Measurements from ENCODE around the gene EIF4B. TPM values are rescaled to one million over a fixed set of nuclear protein-coding genes. Genes with fewer than 3 reads are reported as not detected.

The EIF4B gene
- total RNA-seq, 1 experiment from 2014 or later, result 393 TPM

DNA sequence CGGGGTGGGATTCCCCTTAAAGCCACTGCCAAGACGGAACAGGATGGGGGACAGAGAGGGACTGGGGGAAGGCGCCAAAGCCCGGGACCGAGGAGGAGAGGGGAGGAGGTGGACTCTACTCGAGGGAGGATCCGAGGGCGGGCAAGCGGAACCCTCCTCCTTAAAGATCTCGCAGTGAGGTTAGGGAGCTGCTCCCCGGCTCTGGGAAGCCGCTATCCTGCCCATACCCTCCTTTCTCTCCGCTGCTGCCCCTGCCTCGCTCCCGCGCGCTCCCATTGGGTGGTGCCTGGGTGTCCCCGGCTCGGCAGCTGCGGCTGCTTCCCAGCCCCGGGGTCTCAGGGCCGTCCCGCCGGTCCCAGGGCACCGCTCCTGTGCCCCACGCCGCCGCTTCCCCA, 40.9 kb upstream of the EIF4B start:
- no peaks in the 10 kb centered on the region for H3K9me3 ChIP-seq (ENCODE audit: low read depth, low read length, poor library complexity, severe bottlenecking)
- ChIA-PET POLR2A (ENCODE audit: low non-redundant PET) (no interaction called here), CTCF (interaction anchor here (0.5 kb wide), 1 partner anchor 479 kb away, joined by 5 read pairs; no protein-coding TSS in a partner anchor)
- peaks cover 7% of the 10 kb centered on the region for H3K4me1 ChIP-seq (ENCODE audit: insufficient read depth, low read length, poor library complexity, severe bottlenecking)
- H3K27ac ChIP-seq (ENCODE audit: low read depth, low read length, poor library complexity, severe bottlenecking), result no peak overlapping the region
- TF ChIP-seq EZH2 (IDR thresholded peaks at IDR 0.05; ENCODE audit: borderline replicate concordance, low read depth, low read length, poor library complexity, severe bottlenecking), result no peak
- TF ChIP-seq, protein P1, sequence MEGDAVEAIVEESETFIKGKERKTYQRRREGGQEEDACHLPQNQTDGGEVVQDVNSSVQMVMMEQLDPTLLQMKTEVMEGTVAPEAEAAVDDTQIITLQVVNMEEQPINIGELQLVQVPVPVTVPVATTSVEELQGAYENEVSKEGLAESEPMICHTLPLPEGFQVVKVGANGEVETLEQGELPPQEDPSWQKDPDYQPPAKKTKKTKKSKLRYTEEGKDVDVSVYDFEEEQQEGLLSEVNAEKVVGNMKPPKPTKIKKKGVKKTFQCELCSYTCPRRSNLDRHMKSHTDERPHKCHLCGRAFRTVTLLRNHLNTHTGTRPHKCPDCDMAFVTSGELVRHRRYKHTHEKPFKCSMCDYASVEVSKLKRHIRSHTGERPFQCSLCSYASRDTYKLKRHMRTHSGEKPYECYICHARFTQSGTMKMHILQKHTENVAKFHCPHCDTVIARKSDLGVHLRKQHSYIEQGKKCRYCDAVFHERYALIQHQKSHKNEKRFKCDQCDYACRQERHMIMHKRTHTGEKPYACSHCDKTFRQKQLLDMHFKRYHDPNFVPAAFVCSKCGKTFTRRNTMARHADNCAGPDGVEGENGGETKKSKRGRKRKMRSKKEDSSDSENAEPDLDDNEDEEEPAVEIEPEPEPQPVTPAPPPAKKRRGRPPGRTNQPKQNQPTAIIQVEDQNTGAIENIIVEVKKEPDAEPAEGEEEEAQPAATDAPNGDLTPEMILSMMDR (conservative IDR thresholded peaks at IDR 0.05; ENCODE audit: low read depth, low read length), result no peak
- no peak overlapping the region for H3K4me3 ChIP-seq (ENCODE audit: low read depth, low read length, poor library complexity, severe bottlenecking)
- no peaks in the 10 kb centered on the region for H3K27me3 ChIP-seq (replicated peaks; ENCODE audit: insufficient read depth, low read depth, low read length, poor library complexity)
- no peaks in the 10 kb centered on the region for H3K36me3 ChIP-seq (ENCODE audit: insufficient read depth, low read length, poor library complexity, severe bottlenecking)
- DNase-seq (ENCODE audit: low spot score), result no peak
- BruUV-seq (replicated peaks), result no TSS peak
- intact Hi-C loops (cut with micrococcal nuclease; ENCODE audit: unreplicated experiment), result no loop called here

DNA sequence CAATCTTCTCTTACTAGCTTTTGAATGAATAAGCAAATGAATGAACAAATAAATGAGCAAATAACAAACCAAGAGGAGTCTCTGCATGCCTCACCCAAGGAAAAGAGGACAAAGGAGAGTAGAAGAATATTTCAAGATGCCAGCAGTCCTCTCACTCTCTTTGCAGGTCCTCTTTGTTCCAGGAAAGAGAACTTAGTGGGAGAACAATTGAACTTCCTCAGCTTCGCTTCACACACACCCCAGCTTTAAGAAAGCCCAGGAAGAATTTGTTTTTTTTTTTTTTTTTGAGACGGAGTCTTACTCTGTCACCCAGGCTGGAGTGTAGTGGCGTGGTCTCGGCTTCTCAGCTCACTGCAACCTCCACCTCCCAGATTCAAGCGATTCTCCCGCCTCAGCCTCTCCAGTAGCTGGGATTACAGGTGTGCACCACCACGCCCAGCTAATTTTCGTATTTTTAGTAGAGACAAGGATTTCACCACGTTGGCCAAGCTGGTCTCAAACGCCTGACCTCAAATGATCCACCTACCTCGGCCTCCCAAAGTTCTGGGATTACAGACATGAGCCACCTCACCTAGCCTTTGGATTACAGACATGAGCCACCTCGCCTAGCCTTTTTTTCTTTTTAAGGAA, 37.0 kb upstream of the EIF4B start:
- no peak overlapping the region for H3K27ac ChIP-seq (ENCODE audit: low read depth, low read length, poor library complexity, severe bottlenecking)
- POLR2A ChIA-PET (ENCODE audit: low non-redundant PET), result no interaction called here

DNA sequence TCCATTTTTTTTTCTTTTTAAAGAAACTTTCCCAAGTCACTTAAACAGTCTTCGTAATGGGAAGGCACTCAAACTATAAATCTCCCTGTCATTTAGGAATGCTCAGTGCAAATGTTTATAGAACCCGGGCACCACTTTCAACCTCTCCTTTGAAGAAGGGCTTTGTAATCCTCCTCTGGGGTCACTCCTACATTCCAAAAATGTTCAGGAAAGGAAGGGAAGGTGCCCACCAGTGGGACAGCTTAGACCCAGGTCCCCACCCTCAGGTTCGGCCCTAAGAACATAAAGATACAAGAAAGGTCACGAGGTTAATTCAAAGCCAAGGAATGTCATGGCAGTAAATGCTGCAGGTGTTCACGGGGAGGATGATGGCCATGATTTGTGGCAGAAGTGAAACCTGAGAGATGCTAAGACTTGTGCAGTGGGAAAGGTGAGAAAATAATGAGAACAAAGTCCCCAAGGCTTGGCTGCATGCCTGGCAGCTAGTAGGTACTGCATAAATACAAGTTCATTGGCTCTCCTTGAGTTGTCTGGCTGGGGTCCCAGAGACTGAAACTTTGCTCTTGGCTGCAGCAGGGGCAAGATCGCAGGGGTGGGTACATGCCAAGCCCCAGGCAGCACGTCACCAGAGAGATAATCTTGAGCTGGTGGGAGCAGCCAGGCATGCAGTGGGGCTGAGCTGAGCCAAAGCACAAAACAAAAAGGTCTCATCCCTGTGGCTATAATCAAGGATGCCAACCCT, 36.3 kb upstream of the EIF4B start:
- H3K27me3 ChIP-seq (replicated peaks; ENCODE audit: insufficient read depth, low read depth, low read length, poor library complexity), result no peaks in the 10 kb centered on the region
- H3K27ac ChIP-seq (ENCODE audit: low read depth, low read length, poor library complexity, severe bottlenecking), result no peak overlapping the region
- BruUV-seq (replicated peaks), result no TSS peak
- no peaks in the 10 kb centered on the region for H3K9me3 ChIP-seq (ENCODE audit: low read depth, low read length, poor library complexity, severe bottlenecking)
- peaks cover 17% of the 10 kb centered on the region for H3K4me1 ChIP-seq (ENCODE audit: insufficient read depth, low read length, poor library complexity, severe bottlenecking)
- ChIA-PET POLR2A (ENCODE audit: low non-redundant PET) (interaction anchor here (0.7 to 0.9 kb wide), 2 partner anchors 49 to 89 kb away, joined by 3 to 14 read pairs; no protein-coding TSS in a partner anchor), CTCF (interaction anchor here (0.7 to 1.4 kb wide), 2 partner anchors 11 to 84 kb away, joined by 3 to 7 read pairs; no protein-coding TSS in a partner anchor)
- DNase-seq (ENCODE audit: low spot score), result no peak
- no peak overlapping the region for H3K4me3 ChIP-seq (ENCODE audit: low read depth, low read length, poor library complexity, severe bottlenecking)
- TF ChIP-seq EZH2 (IDR thresholded peaks at IDR 0.05; ENCODE audit: borderline replicate concordance, low read depth, low read length, poor library complexity, severe bottlenecking), result no peak
- TF ChIP-seq, protein P1 (conservative IDR thresholded peaks at IDR 0.05; ENCODE audit: low read depth, low read length), result no peak
- intact Hi-C loops (cut with micrococcal nuclease; ENCODE audit: unreplicated experiment), result no loop called here
- H3K36me3 ChIP-seq (ENCODE audit: insufficient read depth, low read length, poor library complexity, severe bottlenecking), result no peaks in the 10 kb centered on the region

More for the DNA sequence above, 37.0 kb upstream of the EIF4B start:
- Histone ChIP-seq H3K36me3 (ENCODE audit: insufficient read depth, low read length, poor library complexity, severe bottlenecking) (no peaks in the 10 kb centered on the region), H3K27me3 (replicated peaks; ENCODE audit: insufficient read depth, low read depth, low read length, poor library complexity) (no peaks in the 10 kb centered on the region), H3K4me1 (ENCODE audit: insufficient read depth, low read length, poor library complexity, severe bottlenecking) (peaks cover 11% of the 10 kb centered on the region), H3K9me3 (ENCODE audit: low read depth, low read length, poor library complexity, severe bottlenecking) (no peaks in the 10 kb centered on the region), H3K4me3 (ENCODE audit: low read depth, low read length, poor library complexity, severe bottlenecking) (no peak overlapping the region)
- BruUV-seq (replicated peaks), result no TSS peak
- DNase-seq (ENCODE audit: low spot score), result no peak
- intact Hi-C loops (cut with micrococcal nuclease; ENCODE audit: unreplicated experiment), result no loop called here
- TF ChIP-seq EZH2 (IDR thresholded peaks at IDR 0.05; ENCODE audit: borderline replicate concordance, low read depth, low read length, poor library complexity, severe bottlenecking), result no peak
- TF ChIP-seq, protein P1 (conservative IDR thresholded peaks at IDR 0.05; ENCODE audit: low read depth, low read length), result no peak
- CTCF ChIA-PET, result interaction anchor here (1.4 kb wide), 1 partner anchor 12 kb away, joined by 3 read pairs; no protein-coding TSS in a partner anchor

All from A673 (cell line).